Adrenal gland (tissue), 12 donors: ENCODE data around the gene SEC61A2. TPM values are rescaled to one million over a fixed set of nuclear protein-coding genes. Genes with fewer than 3 reads are reported as not detected.

ENCODE experiments used
- DNase-seq, 7 donors: peaks; one replicate each; pipeline ENCODE4 v3.0.0-alpha.2; 2019 to 2020
- H3K27ac ChIP-seq, 5 donors: fragments of 200-600 bp; sonication (generic) in 4 of 5; 1 replicate in 3 of 5; 2 replicates in 2 of 5; pipeline versions ENCODE4 v1.5.1 to v1.8.0; 2016 to 2020; ENCODE audit warnings: mild to moderate bottlenecking in 1 of 5
- H3K27me3 ChIP-seq: fragments of 200-600 bp; 2 replicates; pipeline ENCODE4 v1.8.0; 2021
- H3K36me3 ChIP-seq, 2 donors: fragments of 200-600 bp; replicated peaks in 1 of 2; 1 replicate in 1 of 2; 2 replicates in 1 of 2; pipeline versions ENCODE4 v1.5.1 to v1.8.0; 2018 to 2022
- H3K4me1 ChIP-seq, 2 donors: fragments of 200-600 bp; replicated peaks in 1 of 2; 1 replicate in 1 of 2; 2 replicates in 1 of 2; pipeline versions ENCODE4 v1.5.1 to v1.8.0; 2018 to 2021
- H3K4me3 ChIP-seq, 4 donors: fragments of 200-600 bp; sonication (generic) in 3 of 4; one replicate each; pipeline ENCODE4 v1.5.1; 2016 to 2018
- H3K9me3 ChIP-seq, 3 donors: fragments of 200-600 bp; sonication (generic) in 1 of 3; replicated peaks in 1 of 3; 1 replicate in 2 of 3; 2 replicates in 1 of 3; pipeline versions ENCODE4 v1.5.1 to v1.8.0; 2016 to 2021
- CTCF ChIP-seq, 6 experiments: fragments of 450-650 bp in 4 of 6; fragments of 200-600 bp in 2 of 6; sonication (generic) in 1 of 6; IDR thresholded peaks; 1 replicate in 5 of 6; 2 replicates in 1 of 6; pipeline versions ENCODE4 v1.5.1 to v1.8.0; 2016 to 2021; ENCODE audit warnings: antibody characterized with exemption in 6 of 6, mild to moderate bottlenecking in 2 of 6, moderate library complexity in 1 of 6
- POLR2A ChIP-seq, 2 donors: fragments of 450-650 bp; IDR thresholded peaks; one replicate each; pipeline ENCODE4 v1.6.1; 2017; ENCODE audit warnings: antibody characterized with exemption in 2 of 2, mild to moderate bottlenecking in 2 of 2, moderate library complexity in 1 of 2
- WGBS, 4 donors: extraction: QIAGEN DNeasy Blood & Tissue Kit in 2 of 4; methylation state at CpG; one replicate each; pipeline versions ENCODE4 v1.1.5 to v1.1.7; 2013 to 2017; 5-methylcytosine and 5-hydroxymethylcytosine counted together
- intact Hi-C, 2 donors: fragments of 100-400 bp; cut with DNase I; formaldehyde crosslinking; loops; one replicate each; pipeline versions ENCODE4 v1.14.1 to v1.15.0; 2022 to 2023
- polyA plus RNA-seq, 3 donors: library from polyadenylated mRNA; stranded (reverse); fragments of 200-250 nt in 2 of 3; fragments of 350-450 nt in 1 of 3; fragmentation: Illumina TruSeq in 1 of 3; extraction: RNeasy Lipid Tissue Mini Kit (QIAGEN cat#74804) in 1 of 3; gene quantifications; one replicate each; pipeline ENCODE4 v1.2.3, GENCODE V29; 2013 to 2014
- total RNA-seq, 9 donors: library from RNA; depleted of rRNA in 4 of 9; stranded (reverse); fragments of >200 nt in 4 of 9; fragments of 120-200 nt in 1 of 9; fragmentation: NEBNext Ultra II Directional in 1 of 9; extraction: Animal tissue kit (Norgen Biotek cat#: 25700) in 1 of 9; gene quantifications; one replicate each; pipeline versions ENCODE4 v1.1.0 to v1.2.4, GENCODE V29; 2013 to 2023
- donor health status: healthy with polysubstance abuse.
- donor health status: Bipolar disorder and iron deficiency.
- donor health status: DM: yes; HTN: yes; CAD: no.
- donor health status: DM: no; HTN: no; CAD: no.
- donor health status: DM: no; HTN: no; CAD: no.
- donor health status: DM: yes; HTN: yes; CAD: no.

The SEC61A2 gene
- total and polyA plus RNA-seq, 12 donors: 1.3 to 8.4 (median 5.5) TPM

GRCh38 chr10:12186323-12186722 is 56.8 kb downstream of the SEC61A2 start:
- Histone ChIP-seq H3K4me3 (no peak overlapping the region), H3K36me3 (peaks cover 0 to 18% of the 10 kb centered on the region in 2 donors), H3K4me1 (no peaks in the 10 kb centered on the region), H3K27ac (no peak overlapping the region), H3K27me3 (no peaks in the 10 kb centered on the region), H3K9me3 (no peaks in the 10 kb centered on the region)
- WGBS, 4 donors: 77 to 91% (median 87%) methylated on average over 8 of the region's 8 CpGs
- no peak for TF ChIP-seq POLR2A (IDR thresholded peaks at IDR 0.05)
- TF ChIP-seq CTCF (IDR thresholded peaks at IDR 0.05): no peak
- intact Hi-C loops: no loop called here
- DNase-seq: no peak

GRCh38 chr10:12187321-12187905 is 57.9 kb downstream of the SEC61A2 start:
- intact Hi-C loops: no loop called here
- H3K4me3 ChIP-seq: no peak overlapping the region
- H3K9me3 ChIP-seq: no peaks in the 10 kb centered on the region
- WGBS, 4 donors: 84 to 87% (median 85%) methylated on average over 5 of the region's 5 CpGs
- no peaks in the 10 kb centered on the region for H3K4me1 ChIP-seq
- TF ChIP-seq POLR2A (IDR thresholded peaks at IDR 0.05): no peak
- no peak for TF ChIP-seq CTCF (IDR thresholded peaks at IDR 0.05)
- no peaks in the 10 kb centered on the region for H3K27me3 ChIP-seq
- no peak overlapping the region for H3K27ac ChIP-seq
- H3K36me3 ChIP-seq: peaks cover 0 to 18% of the 10 kb centered on the region in 2 donors
- DNase-seq: no peak

- DNase-seq: no peak
- H3K36me3 ChIP-seq: peaks cover 0 to 18% of the 10 kb centered on the region in 2 donors
- peaks cover 0 to 8% of the 10 kb centered on the region in 2 donors for H3K4me1 ChIP-seq
- WGBS, 4 donors: 83 to 92% (median 88%) methylated on average over 6 of the region's 6 CpGs
- no peak overlapping the region for H3K4me3 ChIP-seq
- intact Hi-C loops: no loop called here
- TF ChIP-seq CTCF (IDR thresholded peaks at IDR 0.05) (no peak), POLR2A (IDR thresholded peaks at IDR 0.05) (no peak)
- no peaks in the 10 kb centered on the region for H3K27me3 ChIP-seq
- no peak overlapping the region for H3K27ac ChIP-seq
- no peaks in the 10 kb centered on the region for H3K9me3 ChIP-seq
Observed at GRCh38 chr10:12188656-12189055, 59.2 kb downstream of the SEC61A2 start.

- Histone ChIP-seq H3K4me1 (peaks cover 4 to 16% of the 10 kb centered on the region in 2 donors), H3K4me3 (no peak overlapping the region), H3K9me3 (no peaks in the 10 kb centered on the region), H3K36me3 (peaks cover 0 to 18% of the 10 kb centered on the region in 2 donors), H3K27ac (no peak overlapping the region), H3K27me3 (no peaks in the 10 kb centered on the region)
- no peak for DNase-seq
- TF ChIP-seq CTCF (IDR thresholded peaks at IDR 0.05) (no peak), POLR2A (IDR thresholded peaks at IDR 0.05) (no peak)
- WGBS, 4 donors: 93 to 98% (median 95%) methylated on average over 10 of the region's 10 CpGs
- intact Hi-C loops: no loop called here
Observed at GRCh38 chr10:12189426-12189825, 59.9 kb downstream of the SEC61A2 start.
